ENCODE measurements around the gene RAI14.

DNA sequence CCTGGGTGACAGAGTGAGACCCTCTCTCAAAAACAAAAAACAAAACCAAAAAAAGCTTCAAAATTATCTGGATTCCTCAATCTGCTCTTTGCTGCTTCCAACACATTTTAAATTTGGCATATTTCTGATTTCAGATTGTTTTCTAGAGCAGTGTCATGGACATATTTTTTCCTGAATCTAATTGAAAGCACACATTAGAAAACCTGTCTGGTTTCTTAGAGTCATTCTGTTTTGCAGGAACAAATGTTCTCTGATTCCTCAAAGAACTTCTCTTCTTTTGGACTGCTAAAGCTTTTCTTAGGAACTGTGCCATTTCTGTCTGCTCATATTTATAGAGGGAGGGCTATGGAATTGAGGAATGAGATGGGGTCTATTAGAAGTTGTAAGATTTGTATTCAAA is 81.6 kb downstream of the RAI14 start:
- no peak for TF ChIP-seq POLR2A (IDR thresholded peaks at IDR 0.05)
- no peak for TF ChIP-seq CTCF (IDR thresholded peaks at IDR 0.05)
- no peak for TF ChIP-seq POLR2AphosphoS5 (IDR thresholded peaks at IDR 0.05)
